Measurements from ENCODE around the gene ZFAND3. TPM values are rescaled to one million over a fixed set of nuclear protein-coding genes. Genes with fewer than 3 reads are reported as not detected.

ZFAND3 gene
- total and polyA plus RNA-seq, 9 donors: 16.6 to 220 (median 51.9) TPM

GRCh38 chr6:37897818-37898515 is 78.4 kb downstream of the ZFAND3 start:
- Histone ChIP-seq H3K4me1 (ENCODE audit: insufficient read depth) (no peaks in the 10 kb centered on the region), H3K27ac (no peak overlapping the region), H3K36me3 (no peaks in the 10 kb centered on the region), H3K9me3 (no peaks in the 10 kb centered on the region), H3K4me3 (no peak overlapping the region), H3K27me3 (no peaks in the 10 kb centered on the region)
- intact Hi-C loops (cut with DNase I): no loop called here
- no peak for DNase-seq
- WGBS, 3 donors: 94 to 95% (median 94%) methylated on average over 4 of the region's 4 CpGs
- TF ChIP-seq CTCF (IDR thresholded peaks at IDR 0.05): no peak
- no peak for TF ChIP-seq POLR2A (IDR thresholded peaks at IDR 0.05)
- no peak for TF ChIP-seq EP300 (IDR thresholded peaks at IDR 0.05)

GRCh38 chr6:37903351-37904340 is 84.1 kb downstream of the ZFAND3 start:
- Histone ChIP-seq H3K9me3 (no peaks in the 10 kb centered on the region), H3K4me1 (ENCODE audit: insufficient read depth) (no peaks in the 10 kb centered on the region), H3K36me3 (no peaks in the 10 kb centered on the region), H3K4me3 (no peak overlapping the region), H3K27ac (no peak overlapping the region), H3K27me3 (no peaks in the 10 kb centered on the region)
- WGBS, 3 donors: 71 to 82% (median 80%) methylated on average over 9 of the region's 9 CpGs
- TF ChIP-seq POLR2A (IDR thresholded peaks at IDR 0.05) (no peak), EP300 (IDR thresholded peaks at IDR 0.05) (no peak), CTCF (IDR thresholded peaks at IDR 0.05) (no peak)
- no peak for DNase-seq
- intact Hi-C loops (cut with DNase I): no loop called here

GRCh38 chr6:37904590-37904989 is 85.1 kb downstream of the ZFAND3 start:
- intact Hi-C loops (cut with DNase I): no loop called here
- Histone ChIP-seq H3K27me3 (no peaks in the 10 kb centered on the region), H3K27ac (no peak overlapping the region), H3K4me1 (ENCODE audit: insufficient read depth) (no peaks in the 10 kb centered on the region), H3K9me3 (no peaks in the 10 kb centered on the region), H3K4me3 (no peak overlapping the region), H3K36me3 (no peaks in the 10 kb centered on the region)
- DNase-seq: no peak
- WGBS, 3 donors: 89 to 96% (median 92%) methylated on average over 3 of the region's 3 CpGs
- no peak for TF ChIP-seq CTCF (IDR thresholded peaks at IDR 0.05)
- no peak for TF ChIP-seq EP300 (IDR thresholded peaks at IDR 0.05)
- no peak for TF ChIP-seq POLR2A (IDR thresholded peaks at IDR 0.05)

GRCh38 chr6:37906121-37906520 is 86.6 kb downstream of the ZFAND3 start:
- H3K9me3 ChIP-seq: no peaks in the 10 kb centered on the region
- 88 to 90% (median 89%) methylated on average over 4 of the region's 4 CpGs for WGBS, 3 donors
- TF ChIP-seq CTCF (IDR thresholded peaks at IDR 0.05): no peak
- no peak for TF ChIP-seq POLR2A (IDR thresholded peaks at IDR 0.05)
- TF ChIP-seq EP300 (IDR thresholded peaks at IDR 0.05): no peak
- H3K27ac ChIP-seq: no peak overlapping the region
- no peak overlapping the region for H3K4me3 ChIP-seq
- no peaks in the 10 kb centered on the region for H3K27me3 ChIP-seq
- DNase-seq: no peak
- H3K4me1 ChIP-seq (ENCODE audit: insufficient read depth): no peaks in the 10 kb centered on the region
- intact Hi-C loops (cut with DNase I): no loop called here
- H3K36me3 ChIP-seq: no peaks in the 10 kb centered on the region
